Ovary (tissue), 3 donors: ENCODE measurements around the gene OR10J5.

Source experiments
- CTCF ChIP-seq, 3 donors: fragments of 450-650 bp in 2 of 3; fragments of 200-600 bp in 1 of 3; IDR thresholded peaks; one replicate each; pipeline versions ENCODE4 v1.5.1 to v1.8.0; 2016 to 2022; ENCODE audit warnings: antibody characterized with exemption in 3 of 3, mild to moderate bottlenecking in 1 of 3
- EP300 ChIP-seq: sonication (generic); formaldehyde crosslinking; IDR thresholded peaks from one replicate; pipeline ENCODE4 v1.6.1; 2017; ENCODE audit warnings: antibody characterized with exemption
- donor health status: DM: no; HTN: no; CAD: no.

GRCh38 chr1:159532922-159533321, 2.9 kb downstream of the OR10J5 start:
- TF ChIP-seq CTCF (IDR thresholded peaks at IDR 0.05) (no peak), EP300 (no peak)
